ENCODE data around the gene SLC7A10.

SLC7A10 gene

GRCh38 chr19:33261511-33262189 is 36.0 kb upstream of the SLC7A10 start:
- Histone ChIP-seq H3K4me1 (ENCODE audit: control insufficient read depth, low read length) (no peaks in the 10 kb centered on the region), H3K27me3 (ENCODE audit: control insufficient read depth, low read length) (no peaks in the 10 kb centered on the region), H3K9me2 (replicated peaks; ENCODE audit: control insufficient read depth, low read length) (no peaks in the 10 kb centered on the region), H4K20me1 (ENCODE audit: control insufficient read depth, insufficient read depth, low read depth, low read length) (no peaks in the 10 kb centered on the region), H3K4me2 (ENCODE audit: low read length) (no peak overlapping the region), H3K36me3 (ENCODE audit: control insufficient read depth, low read length) (no peaks in the 10 kb centered on the region), H3K27ac (ENCODE audit: low read depth, low read length) (no peak overlapping the region), H3K4me3 (ENCODE audit: low read length) (no peak overlapping the region), H3F3A (ENCODE audit: control insufficient read depth, insufficient read depth) (no peaks in the 10 kb centered on the region), H3K9me3 (ENCODE audit: control insufficient read depth, insufficient read depth, low read length) (no peaks in the 10 kb centered on the region), H3K79me2 (ENCODE audit: control insufficient read depth, low read length) (no peaks in the 10 kb centered on the region)
- TF ChIP-seq EZH2phosphoT487 (IDR thresholded peaks at IDR 0.05; ENCODE audit: borderline replicate concordance, low read length), result no peak
- TF ChIP-seq, protein P1, sequence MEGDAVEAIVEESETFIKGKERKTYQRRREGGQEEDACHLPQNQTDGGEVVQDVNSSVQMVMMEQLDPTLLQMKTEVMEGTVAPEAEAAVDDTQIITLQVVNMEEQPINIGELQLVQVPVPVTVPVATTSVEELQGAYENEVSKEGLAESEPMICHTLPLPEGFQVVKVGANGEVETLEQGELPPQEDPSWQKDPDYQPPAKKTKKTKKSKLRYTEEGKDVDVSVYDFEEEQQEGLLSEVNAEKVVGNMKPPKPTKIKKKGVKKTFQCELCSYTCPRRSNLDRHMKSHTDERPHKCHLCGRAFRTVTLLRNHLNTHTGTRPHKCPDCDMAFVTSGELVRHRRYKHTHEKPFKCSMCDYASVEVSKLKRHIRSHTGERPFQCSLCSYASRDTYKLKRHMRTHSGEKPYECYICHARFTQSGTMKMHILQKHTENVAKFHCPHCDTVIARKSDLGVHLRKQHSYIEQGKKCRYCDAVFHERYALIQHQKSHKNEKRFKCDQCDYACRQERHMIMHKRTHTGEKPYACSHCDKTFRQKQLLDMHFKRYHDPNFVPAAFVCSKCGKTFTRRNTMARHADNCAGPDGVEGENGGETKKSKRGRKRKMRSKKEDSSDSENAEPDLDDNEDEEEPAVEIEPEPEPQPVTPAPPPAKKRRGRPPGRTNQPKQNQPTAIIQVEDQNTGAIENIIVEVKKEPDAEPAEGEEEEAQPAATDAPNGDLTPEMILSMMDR (IDR thresholded peaks at IDR 0.05; ENCODE audit: low read depth, low read length, poor library complexity, severe bottlenecking), result no peak

DNA sequence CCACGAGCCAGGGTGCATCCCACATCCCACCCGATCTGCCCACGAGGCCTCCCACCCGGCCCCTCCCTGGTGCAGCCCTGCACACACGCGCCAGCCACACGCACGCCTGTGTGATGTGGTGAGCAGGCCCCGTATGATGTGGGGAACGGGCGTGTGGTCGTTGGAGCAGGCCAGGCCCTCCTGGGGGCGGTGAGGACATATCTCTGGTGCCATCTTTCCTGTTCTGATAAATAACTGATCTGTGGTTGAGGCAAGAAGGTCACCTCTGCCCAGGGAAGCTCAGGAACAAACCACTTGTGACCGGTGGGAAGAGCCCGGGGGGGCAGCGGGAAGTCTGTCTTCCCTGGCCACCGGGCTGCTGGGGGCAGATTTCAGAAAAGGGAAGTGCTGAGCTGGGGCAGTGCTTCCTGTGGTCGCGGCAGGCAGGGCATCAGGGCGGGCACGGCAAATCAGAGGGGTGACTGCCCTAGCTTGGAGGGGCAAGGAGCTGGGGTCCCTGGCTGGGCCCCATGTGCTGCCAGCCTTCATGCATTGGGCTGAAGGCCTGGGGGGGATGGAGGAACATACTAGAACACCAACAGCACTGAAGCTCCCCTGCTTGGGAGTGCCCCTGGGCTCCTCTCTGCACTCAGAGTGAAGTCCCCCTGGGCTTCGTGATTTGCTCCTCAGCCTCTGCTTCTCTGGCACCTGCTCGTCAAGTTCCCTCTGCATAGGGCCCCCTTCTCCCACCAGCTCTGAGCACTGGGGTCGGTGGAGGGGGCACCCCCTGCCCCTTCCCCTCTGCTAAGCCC is 35.2 kb upstream of the SLC7A10 start:
- no peaks in the 10 kb centered on the region for H3K79me2 ChIP-seq (ENCODE audit: control insufficient read depth, low read length)
- no peaks in the 10 kb centered on the region for H3F3A ChIP-seq (ENCODE audit: control insufficient read depth, insufficient read depth)
- no peaks in the 10 kb centered on the region for H3K9me2 ChIP-seq (replicated peaks; ENCODE audit: control insufficient read depth, low read length)
- no peak overlapping the region for H3K4me2 ChIP-seq (ENCODE audit: low read length)
- H3K36me3 ChIP-seq (ENCODE audit: control insufficient read depth, low read length), result no peaks in the 10 kb centered on the region
- H4K20me1 ChIP-seq (ENCODE audit: control insufficient read depth, insufficient read depth, low read depth, low read length), result no peaks in the 10 kb centered on the region
- no peak overlapping the region for H3K4me3 ChIP-seq (ENCODE audit: low read length)
- no peaks in the 10 kb centered on the region for H3K9me3 ChIP-seq (ENCODE audit: control insufficient read depth, insufficient read depth, low read length)
- no peak overlapping the region for H3K27ac ChIP-seq (ENCODE audit: low read depth, low read length)
- TF ChIP-seq, protein P1 (IDR thresholded peaks at IDR 0.05; ENCODE audit: low read depth, low read length, poor library complexity, severe bottlenecking), result no peak
- TF ChIP-seq EZH2phosphoT487 (IDR thresholded peaks at IDR 0.05; ENCODE audit: borderline replicate concordance, low read length), result no peak
- H3K27me3 ChIP-seq (ENCODE audit: control insufficient read depth, low read length), result no peaks in the 10 kb centered on the region
- no peaks in the 10 kb centered on the region for H3K4me1 ChIP-seq (ENCODE audit: control insufficient read depth, low read length)

GRCh38 chr19:33259539-33259938 is 33.9 kb upstream of the SLC7A10 start:
- Histone ChIP-seq H3K27ac (ENCODE audit: low read depth, low read length) (no peak overlapping the region), H3K4me1 (ENCODE audit: control insufficient read depth, low read length) (no peaks in the 10 kb centered on the region), H3K4me2 (ENCODE audit: low read length) (no peak overlapping the region)

More at GRCh38 chr19:33259539-33259938, 33.9 kb upstream of the SLC7A10 start:
- H3K9me3 ChIP-seq (ENCODE audit: control insufficient read depth, insufficient read depth, low read length), result no peaks in the 10 kb centered on the region
- no peaks in the 10 kb centered on the region for H3F3A ChIP-seq (ENCODE audit: control insufficient read depth, insufficient read depth)
- no peak for TF ChIP-seq EZH2phosphoT487 (IDR thresholded peaks at IDR 0.05; ENCODE audit: borderline replicate concordance, low read length)
- TF ChIP-seq, protein P1 (IDR thresholded peaks at IDR 0.05; ENCODE audit: low read depth, low read length, poor library complexity, severe bottlenecking), result no peak
- no peaks in the 10 kb centered on the region for H3K9me2 ChIP-seq (replicated peaks; ENCODE audit: control insufficient read depth, low read length)
- H3K36me3 ChIP-seq (ENCODE audit: control insufficient read depth, low read length), result no peaks in the 10 kb centered on the region
- no peaks in the 10 kb centered on the region for H3K79me2 ChIP-seq (ENCODE audit: control insufficient read depth, low read length)
- no peaks in the 10 kb centered on the region for H3K27me3 ChIP-seq (ENCODE audit: control insufficient read depth, low read length)
- no peak overlapping the region for H3K4me3 ChIP-seq (ENCODE audit: low read length)
- no peaks in the 10 kb centered on the region for H4K20me1 ChIP-seq (ENCODE audit: control insufficient read depth, insufficient read depth, low read depth, low read length)
